A549 (cell line): Measurements from ENCODE around the gene PLEKHA3. TPM values are rescaled to one million over a fixed set of nuclear protein-coding genes. Genes with fewer than 3 reads are reported as not detected.

Experiments
- ATAC-seq, 2 experiments: fragments of 200-7000 bp in 1 of 2; fragments of >200 bp in 1 of 2; cut with Nextera tagmentation in 1 of 2; cut with Tn5 transposase in 1 of 2; 3 replicates each; pipeline versions ENCODE4 v1.8.0 to v1.9.1; 2018 to 2020; ENCODE audit warnings: mild to moderate bottlenecking in 1 of 2, moderate library complexity in 1 of 2
- CTCF ChIA-PET: fragments of 300-600 bp; sonication (Branson Sonifier 250); formaldehyde crosslinking; extraction: SDS; loops from one replicate; lab custom pipeline; 2021; ENCODE audit warnings: antibody characterized with exemption, inconsistent platforms; lab: Yijun Ruan, JAX
- POLR2A ChIA-PET: fragments of 350-600 bp; formaldehyde crosslinking; extraction: SDS; loops from one replicate; lab custom pipeline; 2021; ENCODE audit warnings: antibody characterized with exemption, inconsistent platforms; lab: Yijun Ruan, JAX
- DNase-seq, 2 experiments: peaks; one replicate each; pipeline versions ENCODE4 v3.0.0 to v3.0.0-alpha.2; 2011 to 2016; ENCODE audit warnings: low read depth in 1 of 2, low spot score in 1 of 2
- FAIRE-seq: peaks from 2 replicates; lab custom pipeline; 2011; peaks lifted over from hg19 to GRCh38; lab: Jason Lieb, UNC
- H3K27ac ChIP-seq, 2 experiments: fragments of >200 bp; sonication (Bioruptor Twin); formaldehyde crosslinking; 3 replicates each; pipeline ENCODE4 v1.5.1; 2016 to 2017
- H3K4me1 ChIP-seq: fragments of >200 bp; sonication (Bioruptor Twin); formaldehyde crosslinking; 3 replicates; pipeline ENCODE4 v1.6.1; 2016
- H3K4me2 ChIP-seq: fragments of >200 bp; sonication (Bioruptor Twin); formaldehyde crosslinking; 3 replicates; pipeline ENCODE4 v1.6.1; 2016
- H3K4me3 ChIP-seq: fragments of >200 bp; sonication (Bioruptor Twin); formaldehyde crosslinking; 3 replicates; pipeline ENCODE4 v1.5.1; 2016
- H3K9me3 ChIP-seq: fragments of >200 bp; sonication (Bioruptor Twin); formaldehyde crosslinking; 3 replicates; pipeline ENCODE4 v1.6.1; 2016
- CBX2 ChIP-seq: fragments of 200-600 bp; sonication (generic); IDR thresholded peaks from 2 replicates; pipeline ENCODE4 v1.6.1; 2016; ENCODE audit warnings: low read depth, mild to moderate bottlenecking, borderline replicate concordance
- CHD4 ChIP-seq: fragments of 200-600 bp; sonication (generic); IDR thresholded peaks from 2 replicates; pipeline ENCODE4 v1.6.1; 2016; ENCODE audit warnings: antibody characterized with exemption, mild to moderate bottlenecking, borderline replicate concordance
- FOSL2 ChIP-seq, 2 experiments: fragments of 450-650 bp in 1 of 2; fragments of >200 bp in 1 of 2; sonication (Bioruptor Twin) in 1 of 2; formaldehyde crosslinking; IDR thresholded peaks; 2 replicates each; pipeline versions ENCODE4 v1.5.0 to v1.6.1; 2016 to 2020; ENCODE audit warnings: mild to moderate bottlenecking in 1 of 2, moderate library complexity in 1 of 2
- HEYL ChIP-seq: fragments of 250-450 bp; sonication (Bioruptor Pico); IDR thresholded peaks from 2 replicates; pipeline ENCODE4 v1.8.0; 2021; ENCODE audit warnings: mild to moderate bottlenecking, moderate library complexity
- KDM5A ChIP-seq: fragments of 200-600 bp; sonication (generic); IDR thresholded peaks from 2 replicates; pipeline ENCODE4 v1.6.1; 2016; ENCODE audit warnings: antibody characterized with exemption, mild to moderate bottlenecking
- MAFK ChIP-seq: fragments of 450-650 bp; IDR thresholded peaks from 2 replicates; pipeline ENCODE4 v1.6.1; 2014; ENCODE audit not compliant: partially characterized antibody
- NPAS2 ChIP-seq: fragments of 250-450 bp; sonication (Bioruptor Pico); IDR thresholded peaks from 2 replicates; pipeline ENCODE4 v1.8.0; 2022; ENCODE audit warnings: mild to moderate bottlenecking, moderate library complexity, borderline replicate concordance
- PHF8 ChIP-seq: fragments of 200-600 bp; sonication (generic); IDR thresholded peaks from 2 replicates; pipeline ENCODE4 v1.6.1; 2016; ENCODE audit warnings: low read depth, mild to moderate bottlenecking, antibody characterized with exemption, moderate library complexity, borderline replicate concordance
- RFX5 ChIP-seq: fragments of 450-650 bp; IDR thresholded peaks from 2 replicates; pipeline ENCODE4 v1.7.1; 2014; ENCODE audit warnings: antibody characterized with exemption, mild to moderate bottlenecking, moderate library complexity
- RNF2 ChIP-seq: fragments of 200-600 bp; sonication (generic); IDR thresholded peaks from 2 replicates; pipeline ENCODE4 v1.6.1; 2016; ENCODE audit warnings: low read depth, mild to moderate bottlenecking, antibody characterized with exemption, moderate library complexity, borderline replicate concordance
- TFCP2L1 ChIP-seq: fragments of 250-450 bp; sonication (Bioruptor Pico); IDR thresholded peaks from 2 replicates; pipeline ENCODE4 v1.5.0; 2021; ENCODE audit warnings: mild to moderate bottlenecking
- ZC3H11A ChIP-seq: fragments of 450-650 bp; IDR thresholded peaks from 2 replicates; pipeline ENCODE4 v1.6.1; 2014; ENCODE audit warnings: antibody characterized with exemption, mild to moderate bottlenecking
- ZNF302 ChIP-seq: fragments of 250-450 bp; sonication (Bioruptor Pico); IDR thresholded peaks from 2 replicates; pipeline ENCODE4 v1.9.0; 2021; ENCODE audit warnings: inconsistent platforms, mild to moderate bottlenecking, moderate library complexity
- WGBS: methylation state at CpG from one replicate; pipeline ENCODE4 v1.1.6; 2017; ENCODE audit errors: missing lambda C conversion rate; 5-methylcytosine and 5-hydroxymethylcytosine counted together
- polyA plus RNA-seq, 4 experiments: library from polyadenylated mRNA; depleted of rRNA in 3 of 4; stranded (reverse); fragments of >200 nt; fragmentation: RNase III in 1 of 4; extraction: RNeasy Plus Mini Kit Qiagen cat#74134 plus additional on column Dnase treatment in 1 of 4; gene quantifications; 2 replicates in 3 of 4; 3 replicates in 1 of 4; pipeline ENCODE4 v1.2.3, GENCODE V29; 2011 to 2017
- TF ChIP-seq, protein P1 (sequence below): fragments of 250-450 bp; sonication (Bioruptor Pico); IDR thresholded peaks from 2 replicates; pipeline ENCODE4 v1.5.0; 2021; ENCODE audit warnings: mild to moderate bottlenecking, moderate library complexity, borderline replicate concordance
- TF ChIP-seq, protein P2 (sequence below): fragments of 150-350 bp; IDR thresholded peaks from 2 replicates; pipeline ENCODE4 v1.6.1; 2014; ENCODE audit warnings: low read depth, mild to moderate bottlenecking, low read length
- TF ChIP-seq, protein P3 (sequence below): IDR thresholded peaks from 2 replicates; pipeline ENCODE4 v1.6.1; 2012
- TF ChIP-seq, protein P4 (sequence below): fragments of 200-600 bp; sonication (generic); IDR thresholded peaks from 2 replicates; pipeline ENCODE4 v1.6.1; 2016; ENCODE audit warnings: antibody characterized with exemption, mild to moderate bottlenecking, moderate library complexity
- TF ChIP-seq, protein P5 (sequence below): fragments of >200 bp; sonication (Bioruptor Twin); formaldehyde crosslinking; IDR thresholded peaks from 2 replicates; pipeline ENCODE4 v1.6.1; 2016

Gene PLEKHA3
- polyA plus RNA-seq, 2 of the 4 experiments (the other 2 are of a cell fraction) = 9.6 to 47.4 TPM

DNA sequence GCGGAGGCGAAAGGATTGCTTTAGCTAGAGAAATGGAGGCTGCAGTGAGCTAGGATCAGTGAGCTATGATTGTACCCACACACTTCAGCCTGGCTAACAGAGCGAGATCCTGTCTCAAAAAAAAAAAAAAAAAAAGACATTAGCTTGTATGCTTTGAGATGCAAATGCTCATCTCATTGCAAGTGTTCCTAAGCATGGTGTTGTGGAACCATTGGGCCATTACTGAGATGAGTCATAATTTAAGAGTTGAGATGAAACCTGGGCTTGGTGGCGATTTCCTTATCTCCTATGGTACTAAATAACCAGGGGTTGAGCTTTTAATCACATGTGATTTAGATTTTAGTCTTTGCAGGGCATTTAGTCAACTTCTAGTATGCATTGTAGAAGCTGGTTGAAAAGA is 2.2 kb downstream of the PLEKHA3 start:
- FAIRE-seq (no peak), ATAC-seq (no peak), DNase-seq (no peak)
- Histone ChIP-seq H3K4me3 (no peak overlapping the region), H3K27ac (no peak overlapping the region), H3K9me3 (no peaks in the 10 kb centered on the region), H3K4me1 (peaks cover 49% of the 10 kb centered on the region), H3K4me2 (peak overlapping the region; percentile 90)
- ChIA-PET POLR2A (interaction anchor here (0.6 to 1.7 kb wide), 3 partner anchors 18 to 1585 kb away, joined by 4 to 6 read pairs (median 5); partner anchors contain the start of genes PJVK and PRKRA), CTCF (interaction anchor here (0.6 to 0.7 kb wide), 4 partner anchors 13 to 65 kb away, joined by 3 read pairs; no protein-coding TSS in a partner anchor)
- 95% methylated on average over 4 of the region's 4 CpGs for WGBS
- TF ChIP-seq FOSL2 (IDR thresholded peaks at IDR 0.05) (no peak), FOSL2 (CRISPR knock-in tag; IDR thresholded peaks at IDR 0.05) (peak; percentile 62), TFCP2L1 (CRISPR knock-in tag) (no peak), HEYL (CRISPR knock-in tag) (no peak)

DNA sequence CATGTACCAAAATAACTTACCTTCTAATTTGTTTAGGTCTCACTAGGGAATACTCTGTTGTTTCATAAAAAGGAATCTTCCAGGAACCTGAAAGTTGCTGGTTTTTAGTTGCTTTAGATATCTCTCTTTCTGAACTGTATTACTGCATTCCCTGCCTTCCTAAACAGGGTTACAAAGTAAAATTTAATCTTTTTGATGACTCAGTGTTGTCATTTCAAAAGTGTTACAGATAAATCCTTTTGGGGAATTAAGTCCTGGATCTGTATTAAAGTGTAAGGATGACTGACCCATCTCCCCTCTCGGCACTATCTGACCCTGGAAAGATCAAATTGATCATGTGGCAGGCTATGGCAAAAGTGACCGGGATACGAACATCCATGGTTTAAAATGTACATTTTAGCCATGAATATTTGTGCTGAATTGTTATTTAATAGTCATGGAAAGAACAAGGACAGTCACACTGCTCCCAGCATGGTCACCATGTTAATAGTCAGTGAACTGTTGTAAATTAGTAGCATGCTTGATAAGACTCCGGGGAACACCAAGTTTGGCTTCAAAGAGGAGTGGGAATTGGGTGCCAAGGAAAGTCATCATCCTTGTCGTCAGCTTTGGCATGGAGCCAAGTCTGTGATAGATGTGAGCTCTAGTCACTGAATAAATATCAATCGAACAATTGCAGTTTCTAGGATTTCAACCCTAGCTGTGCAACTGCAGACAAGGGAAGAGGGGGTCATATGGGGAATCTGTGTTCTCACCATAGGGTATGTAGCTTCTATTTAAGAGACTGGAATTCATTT is 4.2 kb downstream of the PLEKHA3 start:
- POLR2A ChIA-PET = no interaction called here
- 55% methylated on average over 6 of the region's 6 CpGs for WGBS
- Histone ChIP-seq H3K27ac (no peak overlapping the region), H3K4me2 (peak overlapping the region; percentile 52), H3K4me1 (peaks cover 43% of the 10 kb centered on the region), H3K9me3 (no peaks in the 10 kb centered on the region), H3K4me3 (no peak overlapping the region)
- no peak for FAIRE-seq
- TF ChIP-seq, protein P1, sequence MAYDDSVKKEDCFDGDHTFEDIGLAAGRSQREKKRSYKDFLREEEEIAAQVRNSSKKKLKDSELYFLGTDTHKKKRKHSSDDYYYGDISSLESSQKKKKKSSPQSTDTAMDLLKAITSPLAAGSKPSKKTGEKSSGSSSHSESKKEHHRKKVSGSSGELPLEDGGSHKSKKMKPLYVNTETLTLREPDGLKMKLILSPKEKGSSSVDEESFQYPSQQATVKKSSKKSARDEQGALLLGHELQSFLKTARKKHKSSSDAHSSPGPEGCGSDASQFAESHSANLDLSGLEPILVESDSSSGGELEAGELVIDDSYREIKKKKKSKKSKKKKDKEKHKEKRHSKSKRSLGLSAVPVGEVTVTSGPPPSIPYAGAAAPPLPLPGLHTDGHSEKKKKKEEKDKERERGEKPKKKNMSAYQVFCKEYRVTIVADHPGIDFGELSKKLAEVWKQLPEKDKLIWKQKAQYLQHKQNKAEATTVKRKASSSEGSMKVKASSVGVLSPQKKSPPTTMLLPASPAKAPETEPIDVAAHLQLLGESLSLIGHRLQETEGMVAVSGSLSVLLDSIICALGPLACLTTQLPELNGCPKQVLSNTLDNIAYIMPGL (CRISPR knock-in tag) = no peak
- TF ChIP-seq, protein P2, sequence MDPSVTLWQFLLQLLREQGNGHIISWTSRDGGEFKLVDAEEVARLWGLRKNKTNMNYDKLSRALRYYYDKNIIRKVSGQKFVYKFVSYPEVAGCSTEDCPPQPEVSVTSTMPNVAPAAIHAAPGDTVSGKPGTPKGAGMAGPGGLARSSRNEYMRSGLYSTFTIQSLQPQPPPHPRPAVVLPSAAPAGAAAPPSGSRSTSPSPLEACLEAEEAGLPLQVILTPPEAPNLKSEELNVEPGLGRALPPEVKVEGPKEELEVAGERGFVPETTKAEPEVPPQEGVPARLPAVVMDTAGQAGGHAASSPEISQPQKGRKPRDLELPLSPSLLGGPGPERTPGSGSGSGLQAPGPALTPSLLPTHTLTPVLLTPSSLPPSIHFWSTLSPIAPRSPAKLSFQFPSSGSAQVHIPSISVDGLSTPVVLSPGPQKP = no peak
- TF ChIP-seq, protein P3, sequence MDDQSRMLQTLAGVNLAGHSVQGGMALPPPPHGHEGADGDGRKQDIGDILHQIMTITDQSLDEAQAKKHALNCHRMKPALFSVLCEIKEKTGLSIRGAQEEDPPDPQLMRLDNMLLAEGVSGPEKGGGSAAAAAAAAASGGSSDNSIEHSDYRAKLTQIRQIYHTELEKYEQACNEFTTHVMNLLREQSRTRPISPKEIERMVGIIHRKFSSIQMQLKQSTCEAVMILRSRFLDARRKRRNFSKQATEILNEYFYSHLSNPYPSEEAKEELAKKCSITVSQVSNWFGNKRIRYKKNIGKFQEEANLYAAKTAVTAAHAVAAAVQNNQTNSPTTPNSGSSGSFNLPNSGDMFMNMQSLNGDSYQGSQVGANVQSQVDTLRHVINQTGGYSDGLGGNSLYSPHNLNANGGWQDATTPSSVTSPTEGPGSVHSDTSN = no peak
- no peak for TF ChIP-seq KDM5A
- no peak for TF ChIP-seq NPAS2 (CRISPR knock-in tag)
- TF ChIP-seq, protein P4, sequence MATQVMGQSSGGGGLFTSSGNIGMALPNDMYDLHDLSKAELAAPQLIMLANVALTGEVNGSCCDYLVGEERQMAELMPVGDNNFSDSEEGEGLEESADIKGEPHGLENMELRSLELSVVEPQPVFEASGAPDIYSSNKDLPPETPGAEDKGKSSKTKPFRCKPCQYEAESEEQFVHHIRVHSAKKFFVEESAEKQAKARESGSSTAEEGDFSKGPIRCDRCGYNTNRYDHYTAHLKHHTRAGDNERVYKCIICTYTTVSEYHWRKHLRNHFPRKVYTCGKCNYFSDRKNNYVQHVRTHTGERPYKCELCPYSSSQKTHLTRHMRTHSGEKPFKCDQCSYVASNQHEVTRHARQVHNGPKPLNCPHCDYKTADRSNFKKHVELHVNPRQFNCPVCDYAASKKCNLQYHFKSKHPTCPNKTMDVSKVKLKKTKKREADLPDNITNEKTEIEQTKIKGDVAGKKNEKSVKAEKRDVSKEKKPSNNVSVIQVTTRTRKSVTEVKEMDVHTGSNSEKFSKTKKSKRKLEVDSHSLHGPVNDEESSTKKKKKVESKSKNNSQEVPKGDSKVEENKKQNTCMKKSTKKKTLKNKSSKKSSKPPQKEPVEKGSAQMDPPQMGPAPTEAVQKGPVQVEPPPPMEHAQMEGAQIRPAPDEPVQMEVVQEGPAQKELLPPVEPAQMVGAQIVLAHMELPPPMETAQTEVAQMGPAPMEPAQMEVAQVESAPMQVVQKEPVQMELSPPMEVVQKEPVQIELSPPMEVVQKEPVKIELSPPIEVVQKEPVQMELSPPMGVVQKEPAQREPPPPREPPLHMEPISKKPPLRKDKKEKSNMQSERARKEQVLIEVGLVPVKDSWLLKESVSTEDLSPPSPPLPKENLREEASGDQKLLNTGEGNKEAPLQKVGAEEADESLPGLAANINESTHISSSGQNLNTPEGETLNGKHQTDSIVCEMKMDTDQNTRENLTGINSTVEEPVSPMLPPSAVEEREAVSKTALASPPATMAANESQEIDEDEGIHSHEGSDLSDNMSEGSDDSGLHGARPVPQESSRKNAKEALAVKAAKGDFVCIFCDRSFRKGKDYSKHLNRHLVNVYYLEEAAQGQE = no peak
- TF ChIP-seq HEYL (CRISPR knock-in tag) = no peak
- no peak for TF ChIP-seq MAFK
- CTCF ChIA-PET = interaction anchor here (1.1 kb wide), 1 partner anchor 38 kb away, joined by 3 read pairs; no protein-coding TSS in a partner anchor
- ATAC-seq = no peak
- DNase-seq = no peak

DNA sequence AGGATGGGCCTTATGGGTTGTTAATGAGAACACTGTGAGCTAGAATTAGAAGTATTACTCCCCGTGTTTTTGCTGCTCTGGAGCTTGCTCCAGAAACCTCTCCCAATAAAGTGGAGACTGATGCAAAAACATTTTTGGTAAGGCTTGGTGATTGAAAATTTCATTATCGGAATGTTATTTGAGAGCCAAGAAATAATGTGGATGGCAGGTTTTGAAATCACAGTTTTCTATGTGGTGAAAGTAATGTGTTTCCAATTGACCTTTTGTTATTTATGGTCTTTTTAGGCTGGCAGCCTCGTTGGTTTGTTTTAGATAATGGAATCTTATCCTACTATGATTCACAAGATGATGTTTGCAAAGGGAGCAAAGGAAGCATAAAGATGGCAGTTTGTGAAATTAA is 5.1 kb downstream of the PLEKHA3 start:
- ATAC-seq (no peak), FAIRE-seq (no peak), DNase-seq (no peak)
- Histone ChIP-seq H3K27ac (no peak overlapping the region), H3K4me2 (peak overlapping the region; percentile 52; the same call in 1 of the 3 replicates), H3K4me3 (no peak overlapping the region), H3K9me3 (no peaks in the 10 kb centered on the region), H3K4me1 (peaks cover 40% of the 10 kb centered on the region)
- 69% methylated on average over 3 of the region's 3 CpGs for WGBS
- CTCF ChIA-PET = interaction anchor here (1.1 kb wide), 1 partner anchor 37 kb away, joined by 3 read pairs; no protein-coding TSS in a partner anchor
- POLR2A ChIA-PET = no interaction called here
- TF ChIP-seq ZNF302 (CRISPR knock-in tag) (no peak), RNF2 (no peak), ZC3H11A (no peak), PHF8 (no peak), RFX5 (no peak), CHD4 (no peak), CBX2 (no peak)
- TF ChIP-seq, protein P1 (CRISPR knock-in tag) = no peak
- TF ChIP-seq, protein P2 = no peak
- TF ChIP-seq, protein P5, sequence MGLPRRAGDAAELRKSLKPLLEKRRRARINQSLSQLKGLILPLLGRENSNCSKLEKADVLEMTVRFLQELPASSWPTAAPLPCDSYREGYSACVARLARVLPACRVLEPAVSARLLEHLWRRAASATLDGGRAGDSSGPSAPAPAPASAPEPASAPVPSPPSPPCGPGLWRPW = no peak
